GM12892 (cell line): ENCODE measurements around the gene WDR70.

ENCODE experiments used
- POLR2A ChIP-seq: IDR thresholded peaks from 2 replicates; pipeline ENCODE4 v1.6.1; 2011; ENCODE audit warnings: low read depth, low read length, control low read depth
- POLR2AphosphoS5 ChIP-seq: IDR thresholded peaks from 2 replicates; pipeline ENCODE4 v1.6.1; 2011; ENCODE audit warnings: low read depth, low read length, control low read depth
- TAF1 ChIP-seq: IDR thresholded peaks from 2 replicates; pipeline ENCODE4 v1.6.1; 2011; ENCODE audit warnings: low read depth, mild to moderate bottlenecking, control low read depth, low read length, borderline replicate concordance

DNA sequence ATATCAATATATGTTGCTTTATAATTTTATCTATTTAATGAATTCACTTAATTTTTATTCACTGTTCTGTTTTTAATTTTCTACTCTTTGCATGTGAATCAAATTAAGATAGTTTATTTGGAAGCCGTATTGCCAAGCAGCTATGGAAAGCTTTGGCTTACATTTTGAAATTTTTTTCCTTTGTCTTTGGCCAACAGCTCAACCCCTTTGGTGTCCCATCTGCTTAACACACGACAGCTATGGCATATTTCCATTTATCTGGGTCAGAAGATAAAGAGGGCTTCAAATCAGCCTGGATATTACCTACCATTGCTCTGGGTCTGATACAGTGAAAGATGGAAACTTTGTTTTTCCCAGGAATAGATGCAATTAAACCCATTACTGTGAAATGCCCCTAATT, 201.0 kb downstream of the WDR70 start:
- TF ChIP-seq POLR2AphosphoS5 (no peak), POLR2A (no peak), TAF1 (no peak)
